Parathyroid adenoma (tissue), 2 donors: ENCODE measurements around the gene C5orf52.

ENCODE experiments used
- H2AFZ ChIP-seq: fragments of 300-600 bp; sonication (generic); one replicate; pipeline ENCODE4 v1.7.0; 2017; ENCODE audit warnings: antibody characterized with exemption, mild to moderate bottlenecking
- H3K27ac ChIP-seq: fragments of 300-600 bp; sonication (generic); one replicate; pipeline ENCODE4 v1.7.0; 2017
- H3K27me3 ChIP-seq: fragments of 300-600 bp; sonication (generic); one replicate; pipeline ENCODE4 v1.7.0; 2017; ENCODE audit warnings: low read length; ENCODE audit not compliant: control insufficient read depth, insufficient read depth
- H3K36me3 ChIP-seq: fragments of 300-600 bp; sonication (generic); one replicate; pipeline ENCODE4 v1.7.0; 2017; ENCODE audit warnings: low read length; ENCODE audit not compliant: control insufficient read depth, insufficient read depth
- H3K4me1 ChIP-seq: fragments of 300-600 bp; sonication (generic); one replicate; pipeline ENCODE4 v1.7.0; 2017; ENCODE audit warnings: control low read depth
- H3K4me2 ChIP-seq: fragments of 300-600 bp; sonication (generic); one replicate; pipeline ENCODE4 v1.7.0; 2017; ENCODE audit warnings: low read length
- H3K4me3 ChIP-seq: fragments of 300-600 bp; sonication (generic); one replicate; pipeline ENCODE4 v1.7.0; 2017; ENCODE audit warnings: low read depth, low read length
- H3K79me2 ChIP-seq: fragments of 300-600 bp; sonication (generic); one replicate; pipeline ENCODE4 v1.7.0; 2017; ENCODE audit warnings: control low read depth
- H3K9ac ChIP-seq: fragments of 300-600 bp; sonication (generic); one replicate; pipeline ENCODE4 v1.7.0; 2017; ENCODE audit warnings: mild to moderate bottlenecking
- H3K9me3 ChIP-seq: fragments of 300-600 bp; sonication (generic); one replicate; pipeline ENCODE4 v1.7.0; 2017; ENCODE audit warnings: low read length; ENCODE audit not compliant: control insufficient read depth
- CTCF ChIP-seq: fragments of 300-600 bp; sonication (generic); IDR thresholded peaks from one replicate; pipeline ENCODE4 v1.7.0; 2017; ENCODE audit warnings: antibody characterized with exemption, mild to moderate bottlenecking
- donor health status: primary hyperparathyroidism.

The C5orf52 gene

DNA sequence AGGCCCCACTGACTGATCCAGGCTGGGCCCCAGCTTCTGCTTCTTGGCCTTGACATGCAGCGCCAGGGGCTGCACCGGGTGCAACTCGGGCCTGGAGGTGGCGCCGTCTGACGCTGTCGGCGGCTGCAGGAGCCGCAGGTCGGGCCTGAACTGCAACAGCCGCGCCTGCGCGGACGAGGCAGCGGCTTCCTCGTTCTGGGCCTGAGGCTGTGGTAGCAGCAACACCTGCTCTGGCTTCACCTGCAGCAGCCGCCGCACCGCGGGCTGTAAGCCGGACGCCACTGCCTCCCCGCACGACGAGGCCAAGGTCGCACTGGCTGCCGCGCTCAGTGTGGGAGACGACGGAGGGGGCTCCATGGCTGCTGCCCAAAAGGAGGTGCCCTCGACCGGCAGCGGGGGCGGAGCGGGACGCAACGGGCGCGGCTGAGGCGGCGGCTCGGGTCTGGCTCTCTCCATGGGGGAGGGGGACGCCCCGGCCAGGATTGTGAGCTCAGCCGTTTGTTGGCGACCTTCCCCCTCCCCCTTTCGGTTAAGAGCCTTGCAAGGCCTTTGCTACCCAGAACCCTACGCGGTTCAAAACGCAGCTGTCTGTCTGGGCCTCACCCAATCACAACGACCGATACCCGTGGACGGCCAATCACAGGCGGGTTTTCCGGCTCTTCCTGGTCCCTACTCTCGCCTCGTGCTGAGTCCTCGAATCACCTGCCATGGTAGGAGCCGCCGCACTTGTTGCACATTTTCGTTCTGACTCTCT is 19.5 kb upstream of the C5orf52 start:
- Histone ChIP-seq H3K9me3 (no peaks in the 10 kb centered on the region), H3K79me2 (no peaks in the 10 kb centered on the region), H3K4me2 (peak overlapping the region; percentile 49), H3K4me1 (no peaks in the 10 kb centered on the region), H3K9ac (no peak overlapping the region), H3K27me3 (no peaks in the 10 kb centered on the region), H3K4me3 (peak overlapping the region; percentile 33), H3K27ac (no peak overlapping the region), H3K36me3 (no peaks in the 10 kb centered on the region), H2AFZ (peak overlapping the region; percentile 63)
- no peak for TF ChIP-seq CTCF

DNA sequence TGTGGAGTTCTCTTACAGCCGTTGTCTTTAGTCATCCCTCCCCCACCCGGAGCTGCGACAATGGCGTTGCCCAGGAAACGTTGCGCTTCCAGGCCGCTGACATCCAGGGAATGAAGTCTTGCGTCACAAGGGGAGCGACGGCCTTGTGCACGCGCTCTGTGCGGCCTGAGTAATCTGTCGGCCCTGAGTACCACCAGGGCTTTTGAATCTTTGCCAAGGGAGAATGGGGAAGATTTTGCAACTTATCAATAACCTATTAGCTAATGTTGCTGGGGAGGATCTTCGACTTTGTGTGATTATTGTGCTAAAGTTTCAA is 19.0 kb upstream of the C5orf52 start, which contains the start of gene SOX30:
Gene SOX30 (minus strand): TSS at position 62 of the 316 bp plus-strand sequence. CDS start 360 bp downstream, outside the sequence.
- Histone ChIP-seq H3K4me3 (peak within 1 kb of the TSS; percentile 33), H3K36me3 (no peaks in the 10 kb centered on the region), H2AFZ (peak within 1 kb of the TSS; percentile 63), H3K9me3 (no peaks in the 10 kb centered on the region), H3K27ac (no peak within 1 kb of the TSS), H3K4me2 (peak within 1 kb of the TSS; percentile 49), H3K4me1 (no peaks in the 10 kb centered on the region), H3K9ac (no peak within 1 kb of the TSS), H3K79me2 (no peaks in the 10 kb centered on the region), H3K27me3 (no peaks in the 10 kb centered on the region)
- TF ChIP-seq CTCF, result no peak

GRCh38 chr5:157657516-157657915 is 13.8 kb upstream of the C5orf52 start:
- Histone ChIP-seq H3K4me3 (no peak overlapping the region), H3K9ac (no peak overlapping the region), H3K27ac (no peak overlapping the region), H3K27me3 (no peaks in the 10 kb centered on the region), H3K9me3 (no peaks in the 10 kb centered on the region), H3K36me3 (no peaks in the 10 kb centered on the region), H3K4me2 (no peak overlapping the region), H3K4me1 (no peaks in the 10 kb centered on the region), H2AFZ (no peak overlapping the region), H3K79me2 (no peaks in the 10 kb centered on the region)
- TF ChIP-seq CTCF, result no peak

- no peaks in the 10 kb centered on the region for H3K9me3 ChIP-seq
- no peaks in the 10 kb centered on the region for H3K4me1 ChIP-seq
- no peak overlapping the region for H3K27ac ChIP-seq
- no peak overlapping the region for H2AFZ ChIP-seq
- H3K79me2 ChIP-seq, result no peaks in the 10 kb centered on the region
- TF ChIP-seq CTCF, result no peak
- no peak overlapping the region for H3K4me2 ChIP-seq
- no peaks in the 10 kb centered on the region for H3K27me3 ChIP-seq
- H3K36me3 ChIP-seq, result no peaks in the 10 kb centered on the region
- H3K4me3 ChIP-seq, result no peak overlapping the region
- no peak overlapping the region for H3K9ac ChIP-seq
These were observed 12.4 kb upstream of the C5orf52 start for GRCh38 chr5:157658893-157659292.
